GM12875 (cell line): ENCODE results near the gene NACC2.
A peak's percentile ranks its signal among the peaks of the same experiment; 100 is the strongest.

Experiments
- H3K4me3 ChIP-seq: one replicate; pipeline ENCODE4 v1.5.1; 2011; ENCODE audit warnings: low read depth, low read length, control low read depth
- CTCF ChIP-seq: IDR thresholded peaks from 2 replicates; pipeline ENCODE4 v1.5.1; 2011; ENCODE audit warnings: low read depth, mild to moderate bottlenecking, control low read depth, inconsistent platforms, low read length, moderate library complexity, borderline replicate concordance; ENCODE audit not compliant: insufficient read depth

NACC2 gene

GRCh38 chr9:135961811-135962695 lies 133.0 kb downstream of the NACC2 start:
- no peak for TF ChIP-seq CTCF
- no peak overlapping the region for H3K4me3 ChIP-seq

- peak within 1 kb of the TSS; percentile 89 for H3K4me3 ChIP-seq
- TF ChIP-seq CTCF: peak; percentile 38; the same call in 1 of the 2 replicates
Measured at GRCh38 chr9:135961277-135961715, 133.8 kb downstream of the NACC2 start, which contains the start of gene UBAC1. TSS of gene UBAC1 (minus strand) at chr9:135961373. CDS start at chr9:135961162, 211 bp downstream.

- TF ChIP-seq CTCF: no peak
- peak overlapping the region; percentile 89 for H3K4me3 ChIP-seq
Measured at GRCh38 chr9:135960411-135961276, 134.4 kb downstream of the NACC2 start.

- peak overlapping the region; percentile 89 for H3K4me3 ChIP-seq
- TF ChIP-seq CTCF: no peak
Measured at GRCh38 chr9:135959814-135960213, 135.3 kb downstream of the NACC2 start.

GRCh38 chr9:135958485-135958884 lies 136.6 kb downstream of the NACC2 start:
- no peak overlapping the region for H3K4me3 ChIP-seq
- no peak for TF ChIP-seq CTCF

- TF ChIP-seq CTCF: no peak
- no peak overlapping the region for H3K4me3 ChIP-seq
Measured at GRCh38 chr9:135957431-135957830, 137.7 kb downstream of the NACC2 start.
